Measurements from ENCODE around the gene APC.
A peak's percentile ranks its signal among the peaks of the same experiment; 100 is the strongest.
"Not testable (repeated sequence)": the region's sequence is repeated elsewhere in the genome, so short reads cannot be mapped to it uniquely, and the experiment has no call there.

The APC gene

GRCh38 chr5:112822456-112822855 is 84.8 kb downstream of the APC start:
- Mint-ChIP-seq H3K9me3 (no peaks in the 10 kb centered on the region), H3K4me1 (ENCODE audit: low read depth) (no peaks in the 10 kb centered on the region), H3K36me3 (ENCODE audit: low read depth) (peaks cover 81% of the 10 kb centered on the region), H3K27me3 (no peaks in the 10 kb centered on the region), H3K27ac (no peak overlapping the region), H3K4me3 (no peak overlapping the region)
- intact Hi-C loops (cut with micrococcal nuclease), result no loop called here

- no peaks in the 10 kb centered on the region for H3K4me1 Mint-ChIP-seq (ENCODE audit: low read depth)
- no peaks in the 10 kb centered on the region for H3K27me3 Mint-ChIP-seq
- intact Hi-C loops (cut with micrococcal nuclease), result no loop called here
- H3K4me3 Mint-ChIP-seq, result no peak overlapping the region
- no peaks in the 10 kb centered on the region for H3K9me3 Mint-ChIP-seq
- H3K27ac Mint-ChIP-seq, result no peak overlapping the region
- H3K36me3 Mint-ChIP-seq (ENCODE audit: low read depth), result peaks cover 79% of the 10 kb centered on the region
Measured at GRCh38 chr5:112823181-112823580, 85.5 kb downstream of the APC start.

- Mint-ChIP-seq H3K4me1 (ENCODE audit: low read depth) (no peaks in the 10 kb centered on the region), H3K27me3 (no peaks in the 10 kb centered on the region), H3K4me3 (no peak overlapping the region), H3K27ac (no peak overlapping the region), H3K36me3 (ENCODE audit: low read depth) (peaks cover 80% of the 10 kb centered on the region), H3K9me3 (no peaks in the 10 kb centered on the region)
- intact Hi-C loops (cut with micrococcal nuclease), result no loop called here
Measured at GRCh38 chr5:112823656-112824055, 86.0 kb downstream of the APC start.

GRCh38 chr5:112824197-112824596 is 86.5 kb downstream of the APC start:
- no peak overlapping the region for H3K4me3 Mint-ChIP-seq
- no peaks in the 10 kb centered on the region for H3K27me3 Mint-ChIP-seq
- peaks cover 80% of the 10 kb centered on the region for H3K36me3 Mint-ChIP-seq (ENCODE audit: low read depth)
- H3K27ac Mint-ChIP-seq, result no peak overlapping the region
- H3K9me3 Mint-ChIP-seq, result no peaks in the 10 kb centered on the region
- intact Hi-C loops (cut with micrococcal nuclease), result no loop called here
- no peaks in the 10 kb centered on the region for H3K4me1 Mint-ChIP-seq (ENCODE audit: low read depth)

- no peaks in the 10 kb centered on the region for H3K9me3 Mint-ChIP-seq
- no peak overlapping the region for H3K4me3 Mint-ChIP-seq
- peaks cover 76% of the 10 kb centered on the region for H3K36me3 Mint-ChIP-seq (ENCODE audit: low read depth)
- H3K27me3 Mint-ChIP-seq, result no peaks in the 10 kb centered on the region
- no peak overlapping the region for H3K27ac Mint-ChIP-seq
- no peaks in the 10 kb centered on the region for H3K4me1 Mint-ChIP-seq (ENCODE audit: low read depth)
- intact Hi-C loops (cut with micrococcal nuclease), result no loop called here
Measured at GRCh38 chr5:112830378-112830777, 92.7 kb downstream of the APC start.

- intact Hi-C loops (cut with micrococcal nuclease), result no loop called here
- H3K4me3 Mint-ChIP-seq, result no peak overlapping the region
- no peaks in the 10 kb centered on the region for H3K4me1 Mint-ChIP-seq (ENCODE audit: low read depth)
- H3K36me3 Mint-ChIP-seq (ENCODE audit: low read depth), result peaks cover 79% of the 10 kb centered on the region
- H3K27me3 Mint-ChIP-seq, result no peaks in the 10 kb centered on the region
- no peaks in the 10 kb centered on the region for H3K9me3 Mint-ChIP-seq
- no peak overlapping the region for H3K27ac Mint-ChIP-seq
Measured at GRCh38 chr5:112833971-112834370, 96.3 kb downstream of the APC start.

GRCh38 chr5:112844489-112844888 is 106.8 kb downstream of the APC start:
- H3K36me3 Mint-ChIP-seq (ENCODE audit: low read depth), result peaks cover 28% of the 10 kb centered on the region
- intact Hi-C loops (cut with micrococcal nuclease), result no loop called here
- H3K9me3 Mint-ChIP-seq, result no peaks in the 10 kb centered on the region
- no peak overlapping the region for H3K4me3 Mint-ChIP-seq
- H3K27ac Mint-ChIP-seq, result no peak overlapping the region
- H3K27me3 Mint-ChIP-seq, result peaks cover 3% of the 10 kb centered on the region
- peaks cover 5% of the 10 kb centered on the region for H3K4me1 Mint-ChIP-seq (ENCODE audit: low read depth)

- Mint-ChIP-seq H3K27ac (no peak overlapping the region), H3K4me3 (no peak overlapping the region), H3K36me3 (ENCODE audit: low read depth) (peaks cover 7% of the 10 kb centered on the region), H3K9me3 (no peaks in the 10 kb centered on the region), H3K27me3 (peaks cover 3% of the 10 kb centered on the region), H3K4me1 (ENCODE audit: low read depth) (peaks cover 5% of the 10 kb centered on the region)
- intact Hi-C loops (cut with micrococcal nuclease), result no loop called here
Measured at GRCh38 chr5:112846556-112846955, 108.9 kb downstream of the APC start.

GRCh38 chr5:112847306-112847705 is 109.6 kb downstream of the APC start:
- no peak overlapping the region for H3K4me3 Mint-ChIP-seq
- no peak overlapping the region for H3K27ac Mint-ChIP-seq
- intact Hi-C loops (cut with micrococcal nuclease), result no loop called here
- H3K27me3 Mint-ChIP-seq, result peaks cover 4% of the 10 kb centered on the region
- no peaks in the 10 kb centered on the region for H3K9me3 Mint-ChIP-seq
- peaks cover 6% of the 10 kb centered on the region for H3K36me3 Mint-ChIP-seq (ENCODE audit: low read depth)
- H3K4me1 Mint-ChIP-seq (ENCODE audit: low read depth), result peaks cover 5% of the 10 kb centered on the region

- intact Hi-C loops (cut with micrococcal nuclease), result loop anchor here (2.0 kb wide), 1 partner anchor 297 kb away; no protein-coding TSS in a partner anchor
- Mint-ChIP-seq H3K4me3 (no peak overlapping the region), H3K27ac (no peak overlapping the region), H3K27me3 (peaks cover 7% of the 10 kb centered on the region), H3K4me1 (ENCODE audit: low read depth) (peaks cover 5% of the 10 kb centered on the region), H3K9me3 (no peaks in the 10 kb centered on the region), H3K36me3 (ENCODE audit: low read depth) (no peaks in the 10 kb centered on the region)
Measured at GRCh38 chr5:112848116-112848811, 110.6 kb downstream of the APC start.

GRCh38 chr5:112849912-112850311 is 112.2 kb downstream of the APC start:
- Mint-ChIP-seq H3K27ac (no peak overlapping the region), H3K4me1 (ENCODE audit: low read depth) (peaks cover 5% of the 10 kb centered on the region), H3K4me3 (no peak overlapping the region), H3K27me3 (peaks cover 15% of the 10 kb centered on the region), H3K9me3 (peaks cover 7% of the 10 kb centered on the region), H3K36me3 (ENCODE audit: low read depth) (no peaks in the 10 kb centered on the region)
- intact Hi-C loops (cut with micrococcal nuclease), result loop anchor here (2.0 kb wide), 1 partner anchor 299 kb away; no protein-coding TSS in a partner anchor

GRCh38 chr5:112854651-112855050 is 117.0 kb downstream of the APC start:
- H3K9me3 Mint-ChIP-seq, result peaks cover 11% of the 10 kb centered on the region
- H3K27ac Mint-ChIP-seq, result no peak overlapping the region
- no peaks in the 10 kb centered on the region for H3K4me1 Mint-ChIP-seq (ENCODE audit: low read depth)
- H3K4me3 Mint-ChIP-seq, result no peak overlapping the region
- intact Hi-C loops (cut with micrococcal nuclease), result no loop called here
- no peaks in the 10 kb centered on the region for H3K36me3 Mint-ChIP-seq (ENCODE audit: low read depth)
- peaks cover 36% of the 10 kb centered on the region for H3K27me3 Mint-ChIP-seq

GRCh38 chr5:112857866-112858265 is 120.2 kb downstream of the APC start:
- Mint-ChIP-seq H3K36me3 (ENCODE audit: low read depth) (peaks cover 13% of the 10 kb centered on the region), H3K27me3 (peaks cover 31% of the 10 kb centered on the region), H3K27ac (no peak overlapping the region), H3K4me1 (ENCODE audit: low read depth) (peaks cover 12% of the 10 kb centered on the region), H3K9me3 (peaks cover 11% of the 10 kb centered on the region), H3K4me3 (no peak overlapping the region)
- intact Hi-C loops (cut with micrococcal nuclease), result no loop called here

GRCh38 chr5:112860571-112860928 is 122.9 kb downstream of the APC start:
- peaks cover 22% of the 10 kb centered on the region for H3K4me1 Mint-ChIP-seq (ENCODE audit: low read depth)
- H3K27me3 Mint-ChIP-seq, result peaks cover 17% of the 10 kb centered on the region
- peaks cover 36% of the 10 kb centered on the region for H3K36me3 Mint-ChIP-seq (ENCODE audit: low read depth)
- peak overlapping the region; percentile 88 for H3K4me3 Mint-ChIP-seq
- intact Hi-C loops (cut with micrococcal nuclease), result loop anchor here (2.0 kb wide), 1 partner anchor 62 kb away; the partner anchor contains the start of gene REEP5
- peak overlapping the region; percentile 89 for H3K27ac Mint-ChIP-seq
- not testable (repeated sequence) for H3K9me3 Mint-ChIP-seq
